Erythroblast (primary cell): ENCODE data around the gene ALG9.

Experiments used
- GATA1 ChIP-seq: IDR thresholded peaks from 2 replicates; pipeline ENCODE4 v1.6.1; 2011; ENCODE audit warnings: low read depth, mild to moderate bottlenecking, control low read depth, low read length, moderate library complexity
- POLR2A ChIP-seq: IDR thresholded peaks from 2 replicates; pipeline ENCODE4 v1.6.1; 2011; ENCODE audit warnings: mild to moderate bottlenecking, low read length

GRCh38 chr11:111776398-111777093 is 94.8 kb downstream of the ALG9 start:
- TF ChIP-seq POLR2A (no peak), GATA1 (no peak)
